Measurements from ENCODE around the gene METTL8. TPM values are rescaled to one million over a fixed set of nuclear protein-coding genes. Genes with fewer than 3 reads are reported as not detected.
"Not testable (repeated sequence)": the region's sequence is repeated elsewhere in the genome, so short reads cannot be mapped to it uniquely, and the experiment has no call there.

The METTL8 gene
- total RNA-seq, 2 donors from 2014 or later: 8.1 to 18.0 TPM

DNA sequence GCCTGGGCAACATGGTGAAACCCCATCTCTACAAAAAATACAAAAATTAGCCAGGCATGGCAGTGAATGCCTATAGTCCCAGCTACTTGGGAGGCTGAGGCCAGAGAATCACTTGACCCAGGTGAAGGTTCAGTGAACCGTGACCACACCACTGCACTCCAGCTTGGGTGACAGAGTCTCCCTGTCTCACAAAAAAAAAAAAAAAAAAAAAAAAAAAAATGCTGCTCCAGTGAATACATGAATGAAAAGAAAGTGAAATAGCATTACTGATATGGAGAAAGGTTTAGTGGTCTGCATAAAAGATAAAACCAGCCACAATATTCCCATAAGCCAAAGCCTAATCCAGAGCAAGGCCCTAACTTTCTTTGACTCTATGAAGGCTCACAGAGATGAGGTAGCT lies 44.5 kb downstream of the METTL8 start:
- Histone ChIP-seq H3K27me3 (replicated peaks; ENCODE audit: insufficient read depth) (no peaks in the 10 kb centered on the region), H3K27ac (no peak overlapping the region), H3K4me1 (replicated peaks) (no peaks in the 10 kb centered on the region), H3K4me3 (no peak overlapping the region), H3K36me3 (no peaks in the 10 kb centered on the region), H3K9me3 (no peaks in the 10 kb centered on the region)
- whole genome bisulfite sequencing: 100% methylated on average over 1 of the region's 1 CpG
- no peak for DNase-seq (ENCODE audit: low spot score)
- intact Hi-C loops (cut with DNase I): no loop called here
- no peak for TF ChIP-seq POLR2A (IDR thresholded peaks at IDR 0.05)
- TF ChIP-seq, protein P1, sequence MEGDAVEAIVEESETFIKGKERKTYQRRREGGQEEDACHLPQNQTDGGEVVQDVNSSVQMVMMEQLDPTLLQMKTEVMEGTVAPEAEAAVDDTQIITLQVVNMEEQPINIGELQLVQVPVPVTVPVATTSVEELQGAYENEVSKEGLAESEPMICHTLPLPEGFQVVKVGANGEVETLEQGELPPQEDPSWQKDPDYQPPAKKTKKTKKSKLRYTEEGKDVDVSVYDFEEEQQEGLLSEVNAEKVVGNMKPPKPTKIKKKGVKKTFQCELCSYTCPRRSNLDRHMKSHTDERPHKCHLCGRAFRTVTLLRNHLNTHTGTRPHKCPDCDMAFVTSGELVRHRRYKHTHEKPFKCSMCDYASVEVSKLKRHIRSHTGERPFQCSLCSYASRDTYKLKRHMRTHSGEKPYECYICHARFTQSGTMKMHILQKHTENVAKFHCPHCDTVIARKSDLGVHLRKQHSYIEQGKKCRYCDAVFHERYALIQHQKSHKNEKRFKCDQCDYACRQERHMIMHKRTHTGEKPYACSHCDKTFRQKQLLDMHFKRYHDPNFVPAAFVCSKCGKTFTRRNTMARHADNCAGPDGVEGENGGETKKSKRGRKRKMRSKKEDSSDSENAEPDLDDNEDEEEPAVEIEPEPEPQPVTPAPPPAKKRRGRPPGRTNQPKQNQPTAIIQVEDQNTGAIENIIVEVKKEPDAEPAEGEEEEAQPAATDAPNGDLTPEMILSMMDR (IDR thresholded peaks at IDR 0.05): no peak
- no peak for TF ChIP-seq POLR2AphosphoS5 (IDR thresholded peaks at IDR 0.05)

DNA sequence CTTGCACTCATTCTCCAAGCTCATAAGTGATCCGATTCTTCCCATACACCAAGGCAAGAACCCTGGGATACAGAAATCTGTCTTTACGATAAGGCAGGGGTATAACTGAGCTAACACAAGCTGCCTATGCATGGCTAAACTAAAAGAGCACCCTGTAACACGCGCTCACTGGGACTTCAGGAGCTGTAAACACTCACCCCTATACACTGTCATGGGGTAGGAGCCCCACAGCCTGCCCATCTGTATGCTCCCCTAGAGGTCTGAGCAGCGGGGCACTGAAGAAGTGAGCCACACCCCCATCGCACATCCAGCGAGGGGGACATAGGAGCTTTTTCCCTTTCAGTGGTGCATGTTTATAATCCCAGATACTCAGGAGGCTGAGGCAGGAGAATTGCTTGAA lies 46.7 kb downstream of the METTL8 start:
- H3K27me3 ChIP-seq (replicated peaks; ENCODE audit: insufficient read depth): no peaks in the 10 kb centered on the region
- TF ChIP-seq POLR2A (IDR thresholded peaks at IDR 0.05): no peak
- TF ChIP-seq, protein P1 (IDR thresholded peaks at IDR 0.05): no peak
- TF ChIP-seq POLR2AphosphoS5 (IDR thresholded peaks at IDR 0.05): no peak
- no peak overlapping the region for H3K4me3 ChIP-seq
- intact Hi-C loops (cut with DNase I): no loop called here
- no peak for DNase-seq (ENCODE audit: low spot score)
- H3K9me3 ChIP-seq: no peaks in the 10 kb centered on the region
- H3K36me3 ChIP-seq: no peaks in the 10 kb centered on the region
- no peaks in the 10 kb centered on the region for H3K4me1 ChIP-seq (replicated peaks)
- WGBS: 92% methylated on average over 7 of the region's 7 CpGs
- H3K27ac ChIP-seq: no peak overlapping the region

DNA sequence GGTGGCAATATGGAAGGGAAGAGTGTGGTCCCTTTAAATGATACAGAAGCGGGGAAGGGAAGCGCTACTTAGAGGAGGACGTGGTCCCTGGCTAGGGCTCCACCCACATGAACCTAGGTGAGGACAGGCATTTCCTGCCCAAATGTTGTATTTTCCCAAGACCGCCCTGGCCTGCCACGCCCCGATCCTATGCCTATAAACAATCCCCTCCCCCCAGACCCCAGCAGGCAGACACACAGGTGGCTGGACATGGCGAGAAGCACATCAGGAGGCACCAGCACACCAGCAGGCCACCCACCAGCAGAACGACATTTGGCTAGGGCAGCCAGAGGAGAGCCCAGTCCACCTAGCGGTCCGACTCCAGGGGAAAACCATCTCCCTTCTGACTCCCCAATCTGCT lies 47.2 kb downstream of the METTL8 start:
- WGBS: 91% methylated on average over 10 of the region's 10 CpGs
- Histone ChIP-seq H3K36me3 (no peaks in the 10 kb centered on the region), H3K4me3 (no peak overlapping the region), H3K4me1 (replicated peaks) (no peaks in the 10 kb centered on the region), H3K9me3 (no peaks in the 10 kb centered on the region), H3K27me3 (replicated peaks; ENCODE audit: insufficient read depth) (no peaks in the 10 kb centered on the region), H3K27ac (no peak overlapping the region)
- intact Hi-C loops (cut with DNase I): no loop called here
- TF ChIP-seq POLR2AphosphoS5 (IDR thresholded peaks at IDR 0.05): no peak
- TF ChIP-seq POLR2A (IDR thresholded peaks at IDR 0.05): no peak
- TF ChIP-seq, protein P1 (IDR thresholded peaks at IDR 0.05): no peak
- DNase-seq (ENCODE audit: low spot score): no peak

DNA sequence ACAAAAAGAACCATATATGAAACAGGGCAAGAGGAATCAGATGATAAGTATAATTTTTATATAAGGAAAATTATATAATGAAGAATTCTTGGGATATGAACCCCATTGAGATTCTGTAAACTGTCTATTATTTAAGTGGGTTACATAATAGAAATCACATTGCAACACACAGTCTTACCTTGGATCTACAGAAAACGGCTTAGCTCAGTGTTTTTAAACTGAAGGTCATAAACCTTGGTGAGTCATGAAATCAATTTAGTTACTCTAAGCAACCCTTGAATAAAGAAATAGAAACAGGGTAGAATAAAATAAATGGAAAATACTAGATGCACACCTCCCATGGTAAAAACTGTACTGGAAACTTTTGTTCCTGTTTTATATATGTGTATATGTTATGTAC lies 50.7 kb downstream of the METTL8 start:
- no peaks in the 10 kb centered on the region for H3K27me3 ChIP-seq (replicated peaks; ENCODE audit: insufficient read depth)

GRCh38 chr2:171382175-171382574 lies 51.6 kb downstream of the METTL8 start:
- H3K4me3 ChIP-seq; H3K4me1 ChIP-seq (replicated peaks); H3K9me3 ChIP-seq; H3K36me3 ChIP-seq; intact Hi-C loops (cut with DNase I); H3K27ac ChIP-seq; H3K27me3 ChIP-seq (replicated peaks; ENCODE audit: insufficient read depth); DNase-seq (ENCODE audit: low spot score): not testable (repeated sequence)
- WGBS: 100% methylated on average over 1 of the region's 1 CpG

More for the DNA sequence above, 50.7 kb downstream of the METTL8 start:
- intact Hi-C loops (cut with DNase I): no loop called here
- Histone ChIP-seq H3K4me3 (no peak overlapping the region), H3K4me1 (replicated peaks) (no peaks in the 10 kb centered on the region), H3K36me3 (no peaks in the 10 kb centered on the region), H3K9me3 (no peaks in the 10 kb centered on the region), H3K27ac (no peak overlapping the region)
- TF ChIP-seq POLR2AphosphoS5 (IDR thresholded peaks at IDR 0.05) (no peak), POLR2A (IDR thresholded peaks at IDR 0.05) (no peak)
- TF ChIP-seq, protein P1 (IDR thresholded peaks at IDR 0.05): no peak
- DNase-seq (ENCODE audit: low spot score): no peak
- 49% methylated on average over 1 of the region's 1 CpG for WGBS

GRCh38 chr2:171377852-171378251 lies 55.9 kb downstream of the METTL8 start:
- H3K27me3 ChIP-seq (replicated peaks; ENCODE audit: insufficient read depth); H3K4me1 ChIP-seq (replicated peaks); H3K27ac ChIP-seq; H3K9me3 ChIP-seq; intact Hi-C loops (cut with DNase I); H3K4me3 ChIP-seq; H3K36me3 ChIP-seq; DNase-seq (ENCODE audit: low spot score): not testable (repeated sequence)

All from prostate gland (tissue), 2 donors.